Right renal pelvis (tissue), 4 donors: ENCODE results near the gene PHACTR1. TPM values are rescaled to one million over a fixed set of nuclear protein-coding genes. Genes with fewer than 3 reads are reported as not detected.
"Not testable (repeated sequence)": the region's sequence is repeated elsewhere in the genome, so short reads cannot be mapped to it uniquely, and the experiment has no call there.

Source experiments
- DNase-seq, 4 donors: peaks; one replicate each; pipeline ENCODE4 v3.0.0-alpha.2; 2013; ENCODE audit warnings: low read depth in 4 of 4, low spot score in 3 of 4, missing footprints in 1 of 4
- polyA plus RNA-seq, 4 donors: library from polyadenylated mRNA; unstranded; fragments of 120-200 nt; gene quantifications; one replicate each; pipeline ENCODE4 v1.2.1, GENCODE V29; 2013; ENCODE audit not compliant: insufficient read length in 4 of 4

PHACTR1 gene
- polyA plus RNA-seq, 4 donors = 9.9 to 16.4 (median 13.6) TPM

- DNase-seq = no peak
These were observed 409.3 kb downstream of the PHACTR1 start for GRCh38 chr6:13125841-13126240.

GRCh38 chr6:13131935-13132661 is 415.5 kb downstream of the PHACTR1 start:
- DNase-seq = no peak

DNA sequence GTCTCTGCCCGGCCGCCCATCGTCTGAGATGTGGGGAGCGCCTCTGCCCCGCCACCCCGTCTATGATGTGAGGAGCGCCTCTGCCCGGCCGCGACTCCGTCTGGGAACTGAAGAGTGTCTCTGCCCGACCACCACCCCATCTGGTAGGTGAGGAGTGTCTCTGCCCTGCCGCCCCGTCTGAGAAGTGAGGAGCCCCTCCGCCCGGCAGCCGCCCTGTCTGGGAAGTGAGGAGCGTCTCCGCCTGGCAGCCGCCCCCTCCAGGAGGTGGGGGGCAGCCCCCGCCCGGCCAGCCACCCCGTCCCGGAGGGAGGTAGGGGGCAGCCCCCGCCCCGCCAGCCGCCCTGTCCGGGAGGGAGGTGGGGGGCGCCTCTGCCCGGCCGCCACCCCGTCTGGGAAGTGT is 417.3 kb downstream of the PHACTR1 start:
- not testable (repeated sequence) for DNase-seq

DNA sequence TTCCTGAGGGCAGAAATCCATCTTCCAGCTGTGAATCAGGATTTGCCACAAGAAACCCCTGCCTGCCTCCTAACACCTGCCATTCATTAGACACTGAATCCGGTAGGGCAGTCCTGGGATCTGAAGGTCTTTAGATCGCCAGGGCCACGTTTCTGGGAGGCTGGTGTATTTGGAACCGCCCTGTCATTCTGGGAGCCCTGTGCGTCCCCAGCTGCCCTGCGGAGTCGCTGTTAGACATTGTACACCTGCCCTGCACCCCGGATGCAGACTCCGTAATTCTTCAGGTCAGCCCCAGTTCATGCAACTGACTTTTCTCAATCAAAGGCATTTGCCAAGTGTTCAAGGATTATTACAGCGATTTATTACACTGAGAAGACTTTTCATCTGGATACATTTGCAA is 418.6 kb downstream of the PHACTR1 start:
- DNase-seq = no peak

GRCh38 chr6:13139119-13139518 is 422.6 kb downstream of the PHACTR1 start:
- no peak for DNase-seq

DNA sequence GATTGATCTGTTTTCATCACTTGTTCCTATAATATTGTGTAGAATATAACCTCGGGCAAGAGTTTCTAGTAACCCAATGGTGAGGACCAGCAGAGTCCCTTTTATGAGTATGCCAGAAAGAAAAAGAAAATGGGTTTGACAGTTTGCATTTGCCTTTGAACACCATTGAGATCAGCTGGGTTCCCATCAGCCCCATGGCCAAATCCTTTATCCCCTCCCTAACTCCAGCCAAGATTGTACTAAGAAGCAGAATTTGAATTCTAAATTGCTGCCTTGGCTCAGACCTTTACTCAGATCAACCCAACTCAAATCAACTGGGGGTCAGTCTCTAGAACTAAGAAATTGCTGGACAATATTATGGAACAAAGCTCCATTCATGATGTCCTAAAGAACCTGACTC is 424.4 kb downstream of the PHACTR1 start:
- DNase-seq = no peak

DNA sequence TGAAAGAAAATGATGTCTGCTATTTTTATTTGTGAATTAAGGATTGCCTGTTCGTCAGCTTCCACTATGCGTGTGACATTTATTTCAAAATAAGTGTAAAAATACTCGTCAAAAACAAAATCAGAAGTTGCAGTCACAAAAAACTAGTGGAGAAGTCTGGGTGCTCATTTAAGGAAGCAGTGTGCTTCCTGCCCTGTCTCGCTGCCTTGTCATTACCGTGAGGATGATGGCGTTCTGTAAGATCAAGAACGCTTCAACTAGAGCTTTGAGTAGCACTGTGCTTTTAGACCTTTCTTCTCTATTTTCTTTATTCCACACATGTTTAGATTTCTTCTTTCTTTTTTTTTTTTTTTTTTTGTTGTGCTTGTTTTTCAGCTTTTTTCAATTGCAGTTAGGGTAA is 424.8 kb downstream of the PHACTR1 start:
- DNase-seq = no peak

- no peak for DNase-seq
These were observed 426.0 kb downstream of the PHACTR1 start for GRCh38 chr6:13142611-13143010.

- no peak for DNase-seq
These were observed 429.9 kb downstream of the PHACTR1 start for GRCh38 chr6:13146442-13146841.

DNA sequence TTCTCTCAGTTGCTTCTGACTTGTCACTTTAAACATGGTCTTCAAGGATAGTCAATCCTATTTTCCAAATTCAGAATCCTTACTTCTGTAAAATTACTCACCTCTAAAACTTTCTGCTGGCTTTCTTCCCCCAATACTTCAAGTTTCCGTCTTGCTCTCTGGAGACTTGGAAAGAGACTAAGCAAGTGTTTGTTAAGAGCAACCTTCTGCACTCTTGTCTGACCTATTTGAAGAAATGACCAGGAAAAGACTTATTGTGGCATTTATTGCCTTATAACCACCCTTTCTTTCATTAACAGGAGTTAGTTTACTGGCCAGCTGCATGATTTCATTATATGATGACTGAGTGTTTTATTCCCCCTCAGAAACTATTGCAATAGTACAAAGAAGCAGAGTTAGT is 430.8 kb downstream of the PHACTR1 start:
- DNase-seq = no peak

GRCh38 chr6:13147782-13148181 is 431.2 kb downstream of the PHACTR1 start:
- DNase-seq = no peak

GRCh38 chr6:13152764-13153163 is 436.2 kb downstream of the PHACTR1 start:
- no peak for DNase-seq

DNA sequence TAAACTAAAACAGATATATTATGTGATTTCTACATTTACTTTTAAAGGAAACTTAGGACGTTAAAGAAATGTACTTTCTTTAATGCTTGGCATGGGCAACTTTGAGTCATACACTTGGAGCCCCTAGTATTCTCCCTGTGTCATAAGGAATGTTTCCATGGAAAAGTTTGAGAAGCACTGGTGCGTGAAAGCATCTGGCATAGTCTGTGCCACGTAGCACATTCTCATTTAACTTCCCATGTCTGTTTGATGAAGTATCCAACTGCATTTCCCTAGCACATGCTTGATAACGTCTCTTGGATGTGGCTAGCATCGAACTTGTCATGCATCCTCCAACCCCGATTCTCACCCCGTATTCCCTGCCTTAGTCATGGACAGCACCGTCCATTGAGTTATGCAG is 439.8 kb downstream of the PHACTR1 start:
- no peak for DNase-seq

GRCh38 chr6:13157293-13157692 is 440.7 kb downstream of the PHACTR1 start:
- DNase-seq = no peak

- no peak for DNase-seq
These were observed 442.7 kb downstream of the PHACTR1 start for GRCh38 chr6:13159300-13159699.

DNA sequence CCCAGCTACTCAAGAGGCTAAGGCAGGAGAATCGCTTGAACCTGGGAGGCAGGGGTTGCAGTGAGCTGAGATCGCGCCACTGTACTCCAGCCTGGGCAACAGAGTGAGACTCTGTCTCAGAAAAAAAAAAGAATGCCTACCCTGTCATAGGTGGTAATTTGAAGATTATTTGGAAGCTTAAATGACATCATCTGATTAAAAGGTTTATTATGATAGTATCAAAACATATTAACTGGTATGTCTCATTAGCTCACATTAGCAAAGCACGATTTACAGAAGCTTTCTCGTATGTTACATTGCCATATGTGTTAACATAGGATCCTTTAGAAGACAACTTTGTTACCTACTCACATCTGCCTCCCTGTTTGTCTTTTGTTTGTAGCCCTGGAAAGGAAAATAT is 443.3 kb downstream of the PHACTR1 start:
- not testable (repeated sequence) for DNase-seq

GRCh38 chr6:13163161-13163944 is 446.8 kb downstream of the PHACTR1 start:
- DNase-seq = no peak

DNA sequence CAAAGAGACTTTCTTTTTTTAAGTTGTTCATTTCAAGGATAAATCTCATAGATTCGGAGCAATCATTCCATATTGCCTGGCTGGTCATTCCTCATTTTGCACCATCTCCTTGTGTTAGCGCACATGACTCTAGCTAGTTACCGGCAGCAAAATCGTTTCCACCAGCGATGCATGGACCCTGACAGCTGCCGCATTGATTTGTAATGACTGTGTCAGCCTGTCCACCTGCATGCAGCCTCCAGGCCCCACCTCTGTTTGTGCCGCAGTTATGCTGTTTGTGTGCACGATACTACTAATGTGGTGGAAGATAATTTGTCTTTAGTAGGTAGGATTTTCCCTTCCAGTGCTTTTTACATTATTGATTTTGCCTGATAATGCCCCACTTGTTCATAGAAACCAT is 447.7 kb downstream of the PHACTR1 start:
- DNase-seq = no peak

GRCh38 chr6:13165502-13166172 is 449.1 kb downstream of the PHACTR1 start:
- no peak for DNase-seq

DNA sequence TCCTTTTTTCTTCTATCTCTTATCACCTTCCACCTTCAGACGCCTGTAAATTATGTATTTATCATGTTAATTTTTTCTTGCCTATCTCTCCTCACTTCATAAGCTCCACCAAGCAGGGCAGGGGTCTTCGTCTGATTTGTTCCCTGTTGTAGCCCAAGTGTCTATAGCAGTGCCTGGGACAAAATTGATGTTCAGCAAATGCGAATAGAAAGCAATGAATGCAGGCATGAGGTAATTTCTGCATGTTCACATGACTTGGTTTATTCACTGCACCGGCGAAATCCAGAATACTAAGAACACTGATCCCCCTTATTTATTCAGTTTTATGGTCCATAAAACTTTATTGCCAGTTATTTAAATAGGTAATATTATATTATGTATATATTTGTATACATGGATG is 449.7 kb downstream of the PHACTR1 start:
- DNase-seq = no peak

GRCh38 chr6:13166916-13167315 is 450.3 kb downstream of the PHACTR1 start:
- no peak for DNase-seq

DNA sequence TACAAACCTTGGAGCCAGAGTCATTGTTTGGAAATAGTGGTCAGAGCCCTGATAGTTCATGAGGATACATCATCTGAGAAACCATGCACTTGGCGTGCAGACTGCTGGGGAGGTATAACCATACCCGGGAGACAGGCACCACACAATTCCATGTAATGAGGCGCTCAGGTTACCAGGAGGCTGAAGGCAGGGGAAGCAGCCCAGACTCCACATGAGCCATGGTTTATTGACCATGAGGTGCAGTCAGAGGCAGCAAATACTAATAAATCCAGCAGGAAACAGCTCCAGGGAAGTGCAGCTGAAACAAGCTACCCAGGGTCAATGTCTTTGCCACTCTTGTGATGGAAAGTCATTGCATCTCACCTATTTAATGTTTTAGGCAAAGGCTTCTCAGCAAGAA is 455.7 kb downstream of the PHACTR1 start:
- peak in 1 of 4 donors; percentile 65 for DNase-seq
